Mesodermal cell (in vitro differentiated cells): ENCODE results near the gene ZNF45.
"Not testable (repeated sequence)": the region's sequence is repeated elsewhere in the genome, so short reads cannot be mapped to it uniquely, and the experiment has no call there.

Experiments
- H3K27ac ChIP-seq: 2 replicates; pipeline ENCODE4 v1.7.0; 2013; ENCODE audit warnings: mild to moderate bottlenecking, low read depth, low read length, moderate library complexity; ENCODE audit not compliant: severe bottlenecking
- H3K36me3 ChIP-seq: 2 replicates; pipeline ENCODE4 v1.7.1; 2013; ENCODE audit warnings: mild to moderate bottlenecking, low read length, moderate library complexity; ENCODE audit not compliant: control insufficient read depth, insufficient read depth
- H3K4me1 ChIP-seq: one replicate; pipeline ENCODE4 v1.7.1; 2013; ENCODE audit warnings: mild to moderate bottlenecking, low read length; ENCODE audit not compliant: insufficient read depth, control insufficient read depth, poor library complexity, severe bottlenecking
- H3K4me3 ChIP-seq: 2 replicates; pipeline ENCODE4 v1.7.0; 2013; ENCODE audit warnings: low read length, control low read depth, mild to moderate bottlenecking; ENCODE audit not compliant: insufficient read depth, poor library complexity, severe bottlenecking; ENCODE audit errors: extremely low read depth
- H3K9me3 ChIP-seq: 2 replicates; pipeline ENCODE4 v1.7.1; 2013; ENCODE audit warnings: mild to moderate bottlenecking, low read length, moderate library complexity; ENCODE audit not compliant: control insufficient read depth
- WGBS, 2 experiments: methylation state at CpG; one replicate each; pipeline ENCODE4 v1.1.5; 2013; ENCODE audit warnings: missing lambda C conversion rate in 2 of 2; ENCODE audit not compliant: insufficient coverage in 2 of 2; 5-methylcytosine and 5-hydroxymethylcytosine counted together

The ZNF45 gene

DNA sequence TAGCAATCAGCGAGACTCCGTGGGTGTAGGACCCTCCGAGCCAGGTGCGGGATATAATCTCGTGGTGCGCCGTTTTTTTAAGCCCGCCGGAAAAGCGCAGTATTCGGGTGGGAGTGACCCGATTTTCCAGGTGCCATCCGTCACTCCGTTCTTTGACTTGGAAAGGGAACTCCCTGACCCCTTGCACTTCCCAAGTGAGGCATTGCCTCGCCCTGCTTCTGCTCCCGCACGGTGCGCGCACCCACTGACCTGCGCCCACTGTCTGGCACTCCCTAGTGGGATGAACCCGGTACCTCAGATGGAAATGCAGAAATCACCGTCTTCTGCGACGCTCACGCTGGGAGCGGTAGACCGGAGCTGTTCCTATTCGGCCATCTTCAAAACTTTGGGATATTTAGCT is 68.2 kb downstream of the ZNF45 start:
- not testable (repeated sequence) for H3K4me1 ChIP-seq, H3K4me3 ChIP-seq, H3K27ac ChIP-seq, H3K36me3 ChIP-seq
- peaks cover 28% of the 10 kb centered on the region for H3K9me3 ChIP-seq
- 88 to 89% methylated on average over 20 to 27 of the region's 28 CpGs for WGBS, 2 experiments
